Measurements from ENCODE around the gene GAGE12J.
"Not testable (repeated sequence)": the region's sequence is repeated elsewhere in the genome, so short reads cannot be mapped to it uniquely, and the experiment has no call there.

Gene GAGE12J

GRCh38 chrX:49310371-49310770 lies 11.5 kb upstream of the GAGE12J start:
- no peak for DNase-seq (ENCODE audit: low read depth in 2 of 2)

GRCh38 chrX:49312176-49312575 lies 9.7 kb upstream of the GAGE12J start:
- DNase-seq (ENCODE audit: low read depth in 2 of 2): no peak

DNA sequence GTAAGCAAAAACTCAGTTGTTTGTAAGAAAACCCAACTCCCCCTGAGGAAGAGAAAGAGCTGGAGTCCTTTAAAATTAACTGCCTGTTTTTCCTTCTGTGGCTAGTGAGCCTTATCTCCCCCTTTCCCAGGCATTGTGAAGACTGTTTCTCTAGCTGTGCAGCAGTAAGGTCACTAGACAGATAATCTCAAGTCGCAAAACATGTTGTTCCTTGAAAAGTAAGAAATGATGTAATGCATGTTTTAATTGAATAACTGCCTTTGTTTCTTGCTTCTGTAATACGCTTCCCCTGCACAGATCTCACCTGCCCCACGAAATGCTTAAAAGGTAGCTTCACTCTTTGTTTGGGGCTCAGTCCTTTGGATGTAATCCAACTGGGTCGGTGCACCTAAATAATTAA lies 5.8 kb upstream of the GAGE12J start:
- no peak for DNase-seq (ENCODE audit: low read depth in 2 of 2)

DNA sequence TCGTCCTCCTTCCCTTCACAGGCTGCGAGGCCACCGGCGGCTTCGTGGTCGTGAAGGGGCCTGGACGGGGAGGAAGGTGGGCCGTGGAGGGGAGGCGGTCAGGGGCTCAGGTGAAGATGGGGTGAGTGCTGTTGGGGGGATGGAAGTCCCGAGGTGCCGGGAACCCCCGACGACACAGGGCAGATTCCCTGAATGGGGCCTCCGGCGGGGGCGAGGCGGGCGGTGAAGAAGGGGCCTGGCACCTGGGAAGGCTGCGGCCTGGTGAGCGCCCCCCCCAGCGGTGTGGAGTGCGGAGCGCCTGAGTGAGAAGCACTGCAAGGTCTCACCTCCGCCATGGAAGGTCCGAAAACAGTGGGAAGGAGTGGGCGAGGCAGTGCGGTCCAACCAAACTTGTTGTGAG lies 429 bp downstream of the GAGE12J start:
- DNase-seq (ENCODE audit: low read depth in 2 of 2): not testable (repeated sequence)

- not testable (repeated sequence) for DNase-seq (ENCODE audit: low read depth in 2 of 2)
Measured at GRCh38 chrX:49323735-49324134, 1.9 kb downstream of the GAGE12J start.

DNA sequence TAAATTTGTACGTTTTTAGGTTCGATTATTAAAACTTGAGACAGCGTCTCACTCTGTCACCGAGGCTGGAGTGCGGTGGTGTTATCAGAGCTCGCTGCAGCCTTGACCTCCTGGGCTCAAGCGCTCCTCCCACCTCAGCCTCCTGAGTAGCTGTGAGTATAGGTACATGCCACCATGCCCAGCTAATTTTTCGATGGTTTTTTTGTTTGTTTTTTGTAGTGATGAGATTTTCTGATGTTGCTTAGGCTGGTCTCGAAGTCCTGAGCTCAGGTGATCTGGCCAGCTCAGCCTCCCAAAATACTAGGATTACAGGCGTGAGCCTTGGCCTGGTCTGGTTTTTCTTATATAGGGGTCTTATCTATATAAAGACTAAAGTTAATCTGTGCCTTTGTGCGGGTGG lies 8.6 kb downstream of the GAGE12J start:
- DNase-seq (ENCODE audit: low read depth in 2 of 2): not testable (repeated sequence)

- not testable (repeated sequence) for DNase-seq (ENCODE audit: low read depth in 2 of 2)
Measured at GRCh38 chrX:49331282-49331681, 9.4 kb downstream of the GAGE12J start, which contains the start of gene GAGE13. Gene GAGE13 (plus strand): TSS chrX:49331582. CDS start chrX:49332738, 1,156 bp downstream.

GRCh38 chrX:49331841-49332240 lies 10.0 kb downstream of the GAGE12J start:
- DNase-seq (ENCODE audit: low read depth in 2 of 2): not testable (repeated sequence)

DNA sequence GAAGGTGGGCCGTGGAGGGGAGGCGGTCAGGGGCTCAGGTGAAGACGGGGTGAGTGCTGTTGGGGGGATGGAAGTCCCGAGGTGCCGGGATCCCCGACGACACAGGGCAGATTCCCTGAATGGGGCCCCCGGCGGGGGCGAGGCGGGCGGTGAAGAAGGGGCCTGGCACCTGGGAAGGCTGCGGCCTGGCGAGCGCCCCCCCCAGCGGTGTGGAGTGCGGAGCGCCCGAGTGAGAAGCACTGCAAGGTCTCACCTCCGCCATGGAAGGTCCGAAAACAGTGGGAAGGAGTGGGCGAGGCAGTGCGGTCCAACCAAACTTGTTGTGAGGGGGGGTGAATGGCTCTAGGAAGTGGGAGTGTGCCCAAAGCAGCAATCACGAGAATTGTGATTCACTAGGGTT lies 19.6 kb downstream of the GAGE12J start:
- not testable (repeated sequence) for DNase-seq (ENCODE audit: low read depth in 2 of 2)

DNA sequence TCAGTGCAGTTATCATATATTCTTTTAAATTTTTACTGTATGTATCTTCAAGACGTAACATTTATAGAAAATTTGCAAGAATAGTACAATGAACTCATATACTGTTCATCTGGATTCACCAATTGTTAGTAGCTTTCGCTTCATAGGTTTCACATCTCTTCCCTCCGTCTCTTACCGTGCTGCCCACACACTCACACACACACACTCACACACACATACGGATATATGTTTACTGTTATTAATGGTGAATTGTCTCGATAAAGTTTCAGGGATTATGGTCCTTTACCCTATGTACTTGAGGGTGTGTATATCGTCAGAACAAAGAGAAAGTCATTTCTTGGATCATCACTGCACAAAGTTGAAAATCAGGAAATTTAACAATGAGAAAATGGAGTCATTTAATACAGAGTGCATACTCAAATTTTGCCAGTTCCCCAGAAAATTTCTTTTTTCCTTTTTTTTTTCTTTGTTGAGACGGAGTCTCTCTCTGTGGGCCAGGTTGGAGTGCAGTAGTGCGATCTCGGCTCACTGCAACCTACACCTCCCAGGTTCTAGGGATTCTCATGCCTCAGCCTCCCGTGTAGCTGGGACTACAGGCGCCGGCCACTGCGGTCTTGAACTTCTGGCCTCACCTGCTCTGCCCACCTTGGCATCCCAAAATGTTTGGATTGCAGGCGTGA lies 22.8 kb downstream of the GAGE12J start:
- not testable (repeated sequence) for DNase-seq (ENCODE audit: low read depth in 2 of 2)

DNA sequence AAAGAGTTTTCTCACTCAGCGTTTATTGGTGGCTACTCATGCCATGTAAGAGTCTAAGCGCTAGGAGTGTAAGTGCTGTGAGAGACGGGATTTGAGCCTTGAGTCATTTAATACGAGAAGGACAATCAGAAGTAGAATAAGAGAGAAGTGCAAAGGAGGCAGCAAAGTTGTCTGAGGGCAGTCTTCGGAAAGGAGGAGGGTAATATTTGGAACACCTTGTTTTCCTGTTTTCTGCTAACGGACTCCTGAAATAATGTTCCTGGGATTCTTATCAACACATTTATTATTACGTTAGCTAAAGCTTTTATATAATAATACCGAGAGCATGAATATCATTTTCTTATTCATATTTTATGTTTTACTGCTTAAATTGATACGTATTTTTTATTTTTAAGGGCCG lies 23.6 kb downstream of the GAGE12J start:
- DNase-seq (ENCODE audit: low read depth in 2 of 2): not testable (repeated sequence)

GRCh38 chrX:49346150-49346549 lies 24.3 kb downstream of the GAGE12J start:
- not testable (repeated sequence) for DNase-seq (ENCODE audit: low read depth in 2 of 2)
